OCI-LY7 (cell line): ENCODE results near the gene ITGA5.

Experiments used
- EZH2phosphoT487 ChIP-seq: fragments of 200-600 bp; sonication (generic); IDR thresholded peaks from 2 replicates; pipeline ENCODE4 v1.6.1; 2018; ENCODE audit warnings: low read depth, borderline replicate concordance, mild to moderate bottlenecking, mixed run types, antibody characterized with exemption, low read length, moderate library complexity, mixed read lengths
- TF ChIP-seq, protein P1 (sequence below): fragments of 200-600 bp; sonication (generic); conservative IDR thresholded peaks from 2 replicates; pipeline ENCODE4 v1.5.1; 2014; ENCODE audit warnings: mild to moderate bottlenecking, antibody characterized with exemption, low read length, moderate library complexity, mixed read lengths

DNA sequence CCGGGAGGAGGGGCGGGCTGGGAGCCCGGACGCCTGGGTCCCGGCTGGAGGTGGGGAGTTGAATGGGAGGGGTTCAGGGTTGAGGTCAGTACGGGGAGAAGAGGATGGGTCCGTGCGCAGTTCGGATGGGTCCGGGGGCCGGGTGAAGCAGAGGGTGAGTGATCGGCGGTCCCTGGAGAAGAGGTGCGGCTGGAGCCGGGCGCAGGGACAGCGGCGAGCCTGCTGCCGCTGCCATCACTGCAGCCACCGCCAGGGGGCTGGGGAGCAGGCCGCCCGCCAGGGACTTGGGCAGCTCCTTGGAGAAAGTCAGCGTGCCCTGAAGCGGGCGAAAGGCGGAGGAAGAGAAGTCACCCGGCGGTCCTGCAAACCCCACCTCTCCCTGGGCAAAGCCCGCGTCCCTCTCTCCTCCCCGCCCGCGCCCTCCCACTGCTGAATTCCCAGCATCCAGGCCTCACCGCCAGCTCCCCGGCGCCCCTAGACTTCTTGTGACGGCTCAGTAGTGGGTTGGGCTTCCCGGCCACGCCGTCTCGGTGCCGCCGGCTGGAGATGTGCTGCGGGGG is 48.8 kb downstream of the ITGA5 start:
- TF ChIP-seq, protein P1, sequence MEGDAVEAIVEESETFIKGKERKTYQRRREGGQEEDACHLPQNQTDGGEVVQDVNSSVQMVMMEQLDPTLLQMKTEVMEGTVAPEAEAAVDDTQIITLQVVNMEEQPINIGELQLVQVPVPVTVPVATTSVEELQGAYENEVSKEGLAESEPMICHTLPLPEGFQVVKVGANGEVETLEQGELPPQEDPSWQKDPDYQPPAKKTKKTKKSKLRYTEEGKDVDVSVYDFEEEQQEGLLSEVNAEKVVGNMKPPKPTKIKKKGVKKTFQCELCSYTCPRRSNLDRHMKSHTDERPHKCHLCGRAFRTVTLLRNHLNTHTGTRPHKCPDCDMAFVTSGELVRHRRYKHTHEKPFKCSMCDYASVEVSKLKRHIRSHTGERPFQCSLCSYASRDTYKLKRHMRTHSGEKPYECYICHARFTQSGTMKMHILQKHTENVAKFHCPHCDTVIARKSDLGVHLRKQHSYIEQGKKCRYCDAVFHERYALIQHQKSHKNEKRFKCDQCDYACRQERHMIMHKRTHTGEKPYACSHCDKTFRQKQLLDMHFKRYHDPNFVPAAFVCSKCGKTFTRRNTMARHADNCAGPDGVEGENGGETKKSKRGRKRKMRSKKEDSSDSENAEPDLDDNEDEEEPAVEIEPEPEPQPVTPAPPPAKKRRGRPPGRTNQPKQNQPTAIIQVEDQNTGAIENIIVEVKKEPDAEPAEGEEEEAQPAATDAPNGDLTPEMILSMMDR, result no peak
- no peak for TF ChIP-seq EZH2phosphoT487
